ENCODE measurements around the gene GLUD1. TPM values are rescaled to one million over a fixed set of nuclear protein-coding genes. Genes with fewer than 3 reads are reported as not detected.
"Not testable (repeated sequence)": the region's sequence is repeated elsewhere in the genome, so short reads cannot be mapped to it uniquely, and the experiment has no call there.

The GLUD1 gene
- total RNA-seq, 1 donor from 2014 or later, result 181 TPM

DNA sequence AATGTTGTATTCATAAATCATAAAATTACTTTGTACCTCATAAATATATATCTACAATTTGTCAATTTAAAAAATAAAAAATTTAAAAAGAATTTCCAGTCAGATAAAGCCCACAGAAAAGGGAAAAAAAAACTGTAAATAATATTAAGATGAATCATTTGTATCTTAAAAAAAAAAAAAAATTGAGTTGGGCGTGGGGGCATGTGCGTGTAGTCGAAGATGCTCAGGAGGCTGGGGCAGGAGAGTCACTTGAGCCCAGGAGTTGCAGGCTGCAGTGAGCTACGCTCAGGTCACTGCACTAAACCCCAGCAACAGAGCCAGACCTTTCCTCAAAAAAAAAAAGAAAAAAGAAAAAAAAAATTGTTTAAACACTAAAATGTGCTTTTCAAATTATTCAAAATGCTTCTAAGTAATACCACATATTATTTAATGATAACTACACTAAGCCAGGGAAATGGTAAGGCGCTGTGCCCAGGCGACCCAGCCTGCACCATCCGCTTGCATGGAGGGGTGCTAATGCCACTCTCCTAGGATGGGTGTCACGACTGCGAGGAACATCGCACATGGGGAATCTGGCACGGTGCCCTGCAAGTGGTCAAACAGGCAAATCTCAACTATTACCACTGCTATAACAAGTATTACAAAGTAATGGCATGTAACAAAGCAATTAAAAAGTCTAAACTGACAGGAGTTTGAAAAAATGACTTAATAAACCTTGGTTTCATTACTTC, 15.4 kb downstream of the GLUD1 start:
- Histone ChIP-seq H3K4me3 (no peak overlapping the region), H3K9me3 (ENCODE audit: low read depth) (no peaks in the 10 kb centered on the region), H3F3A (ENCODE audit: low read depth) (peaks cover 29% of the 10 kb centered on the region), H4K20me1 (ENCODE audit: low read depth) (no peaks in the 10 kb centered on the region), H3K4me2 (no peak overlapping the region), H3K4me1 (peaks cover 17% of the 10 kb centered on the region), H2AFZ (replicated peaks) (no peak overlapping the region), H3K27me3 (no peaks in the 10 kb centered on the region), H3K79me2 (ENCODE audit: low read depth) (peaks cover 43% of the 10 kb centered on the region), H3K27ac (no peak overlapping the region), H3K9ac (no peak overlapping the region), H3K36me3 (no peaks in the 10 kb centered on the region)
- Mint-ChIP-seq H3K27me3 (ENCODE audit: insufficient read depth, low read depth) (no peaks in the 10 kb centered on the region), H3K27ac (no peak overlapping the region), H3K36me3 (peaks cover 17% of the 10 kb centered on the region), H3K4me3 (no peak overlapping the region), H3K4me1 (peaks cover 25% of the 10 kb centered on the region), H3K9me3 (peaks cover 11% of the 10 kb centered on the region)
- TF ChIP-seq EZH2phosphoT487 (IDR thresholded peaks at IDR 0.05) (no peak), EZH2 (IDR thresholded peaks at IDR 0.05) (no peak)
- TF ChIP-seq, protein P1, sequence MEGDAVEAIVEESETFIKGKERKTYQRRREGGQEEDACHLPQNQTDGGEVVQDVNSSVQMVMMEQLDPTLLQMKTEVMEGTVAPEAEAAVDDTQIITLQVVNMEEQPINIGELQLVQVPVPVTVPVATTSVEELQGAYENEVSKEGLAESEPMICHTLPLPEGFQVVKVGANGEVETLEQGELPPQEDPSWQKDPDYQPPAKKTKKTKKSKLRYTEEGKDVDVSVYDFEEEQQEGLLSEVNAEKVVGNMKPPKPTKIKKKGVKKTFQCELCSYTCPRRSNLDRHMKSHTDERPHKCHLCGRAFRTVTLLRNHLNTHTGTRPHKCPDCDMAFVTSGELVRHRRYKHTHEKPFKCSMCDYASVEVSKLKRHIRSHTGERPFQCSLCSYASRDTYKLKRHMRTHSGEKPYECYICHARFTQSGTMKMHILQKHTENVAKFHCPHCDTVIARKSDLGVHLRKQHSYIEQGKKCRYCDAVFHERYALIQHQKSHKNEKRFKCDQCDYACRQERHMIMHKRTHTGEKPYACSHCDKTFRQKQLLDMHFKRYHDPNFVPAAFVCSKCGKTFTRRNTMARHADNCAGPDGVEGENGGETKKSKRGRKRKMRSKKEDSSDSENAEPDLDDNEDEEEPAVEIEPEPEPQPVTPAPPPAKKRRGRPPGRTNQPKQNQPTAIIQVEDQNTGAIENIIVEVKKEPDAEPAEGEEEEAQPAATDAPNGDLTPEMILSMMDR (IDR thresholded peaks at IDR 0.05), result no peak
- no peak for DNase-seq (ENCODE audit: low spot score)

DNA sequence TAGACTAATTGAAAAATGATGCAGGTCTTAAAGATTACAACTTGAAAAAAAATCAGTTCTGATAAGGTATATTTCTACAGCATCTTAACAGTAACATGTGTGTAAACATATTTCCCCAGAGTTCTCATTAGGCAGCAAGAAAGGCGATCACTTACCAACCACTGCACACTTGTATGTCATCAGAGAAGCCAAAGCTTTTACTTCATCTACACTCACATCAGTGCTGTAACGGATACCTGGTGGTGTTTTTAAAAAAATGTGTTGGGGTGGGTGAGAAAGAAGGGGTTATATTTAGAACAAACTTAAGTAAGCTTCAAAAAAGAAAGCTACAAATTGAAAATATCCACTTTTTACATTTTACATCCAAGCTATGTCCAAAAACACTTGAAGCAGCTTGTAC, 18.2 kb downstream of the GLUD1 start:
- not testable (repeated sequence) for H3K36me3 ChIP-seq; H3K4me3 ChIP-seq; DNase-seq (ENCODE audit: low spot score); H3K9me3 ChIP-seq (ENCODE audit: low read depth); H3K27ac Mint-ChIP-seq; H3K4me1 ChIP-seq; H2AFZ ChIP-seq (replicated peaks); H3K4me1 Mint-ChIP-seq; H3K27ac ChIP-seq; H3F3A ChIP-seq (ENCODE audit: low read depth); H3K27me3 ChIP-seq; H3K4me3 Mint-ChIP-seq; H4K20me1 ChIP-seq (ENCODE audit: low read depth); H3K9ac ChIP-seq; H3K27me3 Mint-ChIP-seq (ENCODE audit: insufficient read depth, low read depth); H3K4me2 ChIP-seq
- peaks cover 28% of the 10 kb centered on the region for H3K79me2 ChIP-seq (ENCODE audit: low read depth)
- H3K36me3 Mint-ChIP-seq, result peaks cover 31% of the 10 kb centered on the region
- peaks cover 11% of the 10 kb centered on the region for H3K9me3 Mint-ChIP-seq

DNA sequence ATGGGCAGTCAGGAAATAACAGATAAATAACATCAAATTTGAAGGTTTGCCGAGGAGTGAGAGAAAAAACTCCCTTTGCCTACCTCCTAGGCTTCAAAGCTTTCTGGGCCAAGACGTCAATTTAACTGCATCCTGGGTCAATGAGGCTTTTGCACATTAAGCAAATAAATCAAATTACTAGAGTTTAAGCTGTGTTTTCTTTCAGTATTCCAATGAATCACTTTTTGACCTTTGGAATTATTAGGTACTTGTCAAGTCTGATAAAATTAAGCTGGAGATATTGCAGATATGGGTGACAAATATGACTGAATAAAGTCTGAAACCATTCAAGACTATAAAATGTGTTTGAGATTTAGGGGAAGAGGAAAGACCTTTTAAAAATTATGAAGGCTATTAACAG, 22.2 kb downstream of the GLUD1 start:
- Mint-ChIP-seq H3K27ac (no peak overlapping the region), H3K36me3 (peaks cover 32% of the 10 kb centered on the region), H3K4me1 (peaks cover 2% of the 10 kb centered on the region), H3K9me3 (no peaks in the 10 kb centered on the region), H3K27me3 (ENCODE audit: insufficient read depth, low read depth) (peaks cover 2% of the 10 kb centered on the region), H3K4me3 (no peak overlapping the region)
- H3K4me2 ChIP-seq, result no peak overlapping the region
- H3K9ac ChIP-seq, result no peak overlapping the region
- H3K4me1 ChIP-seq, result no peaks in the 10 kb centered on the region
- H3K4me3 ChIP-seq, result no peak overlapping the region
- H2AFZ ChIP-seq (replicated peaks), result no peak overlapping the region
- H3K36me3 ChIP-seq, result peaks cover 5% of the 10 kb centered on the region
- TF ChIP-seq EZH2 (IDR thresholded peaks at IDR 0.05), result no peak
- TF ChIP-seq, protein P1 (IDR thresholded peaks at IDR 0.05), result no peak
- TF ChIP-seq EZH2phosphoT487 (IDR thresholded peaks at IDR 0.05), result no peak
- no peaks in the 10 kb centered on the region for H4K20me1 ChIP-seq (ENCODE audit: low read depth)
- H3K27me3 ChIP-seq, result no peaks in the 10 kb centered on the region
- DNase-seq (ENCODE audit: low spot score), result no peak
- H3K79me2 ChIP-seq (ENCODE audit: low read depth), result peaks cover 6% of the 10 kb centered on the region
- H3K27ac ChIP-seq, result no peak overlapping the region
- H3F3A ChIP-seq (ENCODE audit: low read depth), result no peaks in the 10 kb centered on the region
- H3K9me3 ChIP-seq (ENCODE audit: low read depth), result no peaks in the 10 kb centered on the region

GRCh38 chr10:87068281-87068680, 26.4 kb downstream of the GLUD1 start:
- Histone ChIP-seq H3K4me1 (no peaks in the 10 kb centered on the region), H3K4me3 (no peak overlapping the region), H3K9me3 (ENCODE audit: low read depth) (no peaks in the 10 kb centered on the region), H3K79me2 (ENCODE audit: low read depth) (no peaks in the 10 kb centered on the region), H3K27me3 (no peaks in the 10 kb centered on the region), H3K4me2 (no peak overlapping the region), H3K27ac (no peak overlapping the region), H4K20me1 (ENCODE audit: low read depth) (no peaks in the 10 kb centered on the region), H2AFZ (replicated peaks) (no peak overlapping the region), H3K9ac (no peak overlapping the region), H3F3A (ENCODE audit: low read depth) (no peaks in the 10 kb centered on the region), H3K36me3 (peaks cover 5% of the 10 kb centered on the region)
- Mint-ChIP-seq H3K9me3 (no peaks in the 10 kb centered on the region), H3K36me3 (peaks cover 51% of the 10 kb centered on the region), H3K27ac (no peak overlapping the region), H3K27me3 (ENCODE audit: insufficient read depth, low read depth) (peaks cover 2% of the 10 kb centered on the region), H3K4me3 (no peak overlapping the region), H3K4me1 (peaks cover 2% of the 10 kb centered on the region)
- TF ChIP-seq EZH2 (IDR thresholded peaks at IDR 0.05), result no peak
- TF ChIP-seq EZH2phosphoT487 (IDR thresholded peaks at IDR 0.05), result no peak
- TF ChIP-seq, protein P1 (IDR thresholded peaks at IDR 0.05), result no peak
- DNase-seq (ENCODE audit: low spot score), result no peak

Measured in neural progenitor cell (in vitro differentiated cells).